Astrocyte of the spinal cord (primary cell): Measurements from ENCODE around the gene GALNT4.

ENCODE experiments used
- DNase-seq: peaks from one replicate; pipeline ENCODE4 v3.0.0; 2011; ENCODE audit warnings: low read depth, low spot score
- H3K4me3 ChIP-seq: 2 replicates; pipeline ENCODE4 v1.5.1; 2011; ENCODE audit warnings: low read depth, mild to moderate bottlenecking, low read length, moderate library complexity
- in situ Hi-C: cut with HindIII; loops from 2 replicates; pipeline ENCODE4 v1.10.0; 2017; ENCODE audit warnings: low sequenced_read_pairs
- TF ChIP-seq, protein P1 (sequence below): IDR thresholded peaks from 2 replicates; pipeline ENCODE4 v1.5.1; 2012; ENCODE audit warnings: low read depth, mild to moderate bottlenecking, low read length, inconsistent platforms

Gene GALNT4

DNA sequence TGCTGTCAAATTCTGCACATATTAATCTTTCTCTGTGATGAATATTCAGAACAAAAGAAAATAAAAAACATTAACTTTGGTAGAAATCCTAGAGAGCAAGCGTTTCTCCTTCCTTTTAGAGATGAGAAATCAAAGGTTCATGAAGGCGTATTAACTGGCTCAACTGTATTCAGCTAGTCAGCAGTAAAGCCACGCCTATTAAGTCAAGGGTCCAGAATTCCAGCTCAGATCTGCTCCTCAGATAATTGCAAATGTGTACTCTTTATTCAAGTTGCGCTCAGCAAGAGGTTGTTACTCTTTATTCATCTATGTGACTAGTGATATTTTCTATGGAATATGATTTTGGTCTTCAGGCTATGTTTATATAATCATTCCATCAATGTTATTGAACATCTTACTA is 14.3 kb upstream of the GALNT4 start:
- H3K4me3 ChIP-seq: no peak overlapping the region
- in situ Hi-C loops: no loop called here
- DNase-seq: no peak
- TF ChIP-seq, protein P1, sequence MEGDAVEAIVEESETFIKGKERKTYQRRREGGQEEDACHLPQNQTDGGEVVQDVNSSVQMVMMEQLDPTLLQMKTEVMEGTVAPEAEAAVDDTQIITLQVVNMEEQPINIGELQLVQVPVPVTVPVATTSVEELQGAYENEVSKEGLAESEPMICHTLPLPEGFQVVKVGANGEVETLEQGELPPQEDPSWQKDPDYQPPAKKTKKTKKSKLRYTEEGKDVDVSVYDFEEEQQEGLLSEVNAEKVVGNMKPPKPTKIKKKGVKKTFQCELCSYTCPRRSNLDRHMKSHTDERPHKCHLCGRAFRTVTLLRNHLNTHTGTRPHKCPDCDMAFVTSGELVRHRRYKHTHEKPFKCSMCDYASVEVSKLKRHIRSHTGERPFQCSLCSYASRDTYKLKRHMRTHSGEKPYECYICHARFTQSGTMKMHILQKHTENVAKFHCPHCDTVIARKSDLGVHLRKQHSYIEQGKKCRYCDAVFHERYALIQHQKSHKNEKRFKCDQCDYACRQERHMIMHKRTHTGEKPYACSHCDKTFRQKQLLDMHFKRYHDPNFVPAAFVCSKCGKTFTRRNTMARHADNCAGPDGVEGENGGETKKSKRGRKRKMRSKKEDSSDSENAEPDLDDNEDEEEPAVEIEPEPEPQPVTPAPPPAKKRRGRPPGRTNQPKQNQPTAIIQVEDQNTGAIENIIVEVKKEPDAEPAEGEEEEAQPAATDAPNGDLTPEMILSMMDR: no peak

DNA sequence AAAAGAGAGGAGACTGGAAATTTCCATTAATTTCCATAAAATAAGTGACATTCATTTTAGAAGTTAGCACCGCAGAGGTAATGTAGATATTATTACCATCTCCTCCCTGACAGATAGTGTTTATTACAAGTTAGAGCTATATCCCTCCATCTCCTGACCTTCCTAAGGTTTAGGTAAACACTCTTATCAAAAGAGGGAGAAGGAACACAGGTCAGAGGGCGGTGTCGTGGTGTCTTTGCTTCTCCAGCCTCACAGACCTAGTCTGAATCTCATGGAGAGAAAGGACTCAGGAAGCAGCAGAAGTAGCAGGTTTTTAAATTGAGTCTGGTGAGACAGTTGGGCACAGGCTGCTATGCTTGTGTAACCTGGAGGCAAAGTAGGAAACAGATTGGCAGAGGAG is 12.8 kb upstream of the GALNT4 start:
- TF ChIP-seq, protein P1: no peak
- DNase-seq: no peak
- no peak overlapping the region for H3K4me3 ChIP-seq
- in situ Hi-C loops: no loop called here

DNA sequence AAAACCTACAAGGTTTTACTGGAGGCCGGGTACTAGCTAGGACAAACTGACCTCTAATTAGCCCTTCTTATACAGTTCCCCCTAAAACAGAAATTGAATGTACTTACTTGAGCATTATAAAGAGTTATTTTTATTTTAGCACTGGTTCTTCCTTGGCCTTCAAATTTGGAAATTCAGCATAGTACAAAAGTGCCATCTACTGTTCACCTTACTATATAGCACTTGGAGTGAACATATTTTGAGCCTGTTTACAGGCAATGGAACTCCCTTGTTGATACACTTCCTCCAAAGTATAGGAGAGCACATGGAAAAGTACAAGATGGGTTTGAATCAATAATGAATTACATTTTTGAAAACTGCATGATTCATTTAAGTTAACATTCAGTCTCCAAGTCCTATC is 5.1 kb upstream of the GALNT4 start:
- TF ChIP-seq, protein P1: peak; percentile 71
- no peak overlapping the region for H3K4me3 ChIP-seq
- in situ Hi-C loops: no loop called here
- peak; percentile 68 for DNase-seq

DNA sequence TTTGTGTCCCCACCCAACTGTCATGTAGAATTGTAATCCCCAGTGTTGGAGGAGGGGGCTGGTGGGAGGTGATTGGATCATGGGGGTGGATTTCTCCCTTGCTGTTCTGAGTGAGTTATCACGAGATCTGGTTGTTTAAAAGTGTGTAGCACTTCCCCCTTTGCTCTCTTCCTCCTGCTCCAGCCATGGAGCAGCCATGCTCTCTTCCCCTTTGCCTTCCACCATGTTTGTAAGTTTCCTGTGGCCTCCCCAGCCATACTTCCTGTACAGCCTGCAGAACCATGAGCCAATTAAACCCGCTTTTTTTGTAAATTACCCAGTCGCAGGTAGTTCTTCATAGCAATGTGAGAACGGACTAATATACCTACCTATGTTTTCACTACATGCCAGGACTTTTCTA is 3.8 kb upstream of the GALNT4 start:
- TF ChIP-seq, protein P1: no peak
- DNase-seq: no peak
- in situ Hi-C loops: no loop called here
- H3K4me3 ChIP-seq: no peak overlapping the region

DNA sequence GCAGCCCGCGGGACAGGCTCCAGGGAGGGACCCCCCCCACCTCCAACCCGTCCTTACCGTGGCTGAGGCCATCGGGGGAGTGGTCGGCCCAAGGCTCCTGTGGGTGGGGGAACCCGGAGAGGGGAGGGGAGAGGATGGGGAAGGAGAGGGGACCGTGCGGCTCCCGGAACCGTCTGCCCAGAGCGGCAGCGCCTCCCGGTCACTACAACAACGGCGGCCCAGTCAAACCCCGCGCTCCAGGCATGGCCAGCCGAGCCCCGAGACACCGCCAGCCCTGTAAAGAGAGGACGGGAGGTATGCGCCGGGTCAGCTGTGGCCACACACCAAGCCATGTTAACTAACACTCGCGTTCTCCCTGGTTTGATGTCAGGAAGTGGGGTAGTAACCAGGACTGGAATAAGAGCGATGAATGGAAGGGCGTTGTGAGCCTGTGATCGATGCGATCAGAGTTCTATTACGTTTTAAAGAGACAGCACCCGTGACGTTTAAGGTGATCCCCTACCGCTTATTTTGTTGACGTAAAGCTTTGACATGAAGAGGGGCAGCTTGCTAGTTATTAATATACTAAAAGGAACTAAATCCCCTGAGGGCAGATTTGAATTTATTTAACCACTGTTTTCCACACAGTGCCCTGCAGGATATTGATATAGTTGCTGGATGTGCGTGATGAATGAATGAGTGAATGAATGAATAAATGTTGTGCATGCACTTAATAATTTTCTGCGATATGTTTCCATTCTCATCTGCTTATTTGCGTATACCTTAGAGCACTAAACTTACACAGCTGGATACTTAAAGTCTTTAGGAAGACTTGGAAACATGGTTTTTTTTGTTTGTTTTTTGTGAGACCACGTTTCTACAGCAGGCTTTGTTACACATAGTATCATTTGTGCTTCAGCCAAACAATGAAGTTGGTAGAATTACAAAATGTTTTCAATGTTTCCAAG is 1.5 kb upstream of the GALNT4 start, which contains the start of gene POC1B:
POC1B (minus strand) TSS at position 224 of the 947 bp plus-strand sequence; CDS start at position 72, 152 bp downstream.
- DNase-seq: peak; percentile 83
- in situ Hi-C loops: no loop called here
- peak within 1 kb of the TSS; percentile 93 for H3K4me3 ChIP-seq
- TF ChIP-seq, protein P1: no peak

DNA sequence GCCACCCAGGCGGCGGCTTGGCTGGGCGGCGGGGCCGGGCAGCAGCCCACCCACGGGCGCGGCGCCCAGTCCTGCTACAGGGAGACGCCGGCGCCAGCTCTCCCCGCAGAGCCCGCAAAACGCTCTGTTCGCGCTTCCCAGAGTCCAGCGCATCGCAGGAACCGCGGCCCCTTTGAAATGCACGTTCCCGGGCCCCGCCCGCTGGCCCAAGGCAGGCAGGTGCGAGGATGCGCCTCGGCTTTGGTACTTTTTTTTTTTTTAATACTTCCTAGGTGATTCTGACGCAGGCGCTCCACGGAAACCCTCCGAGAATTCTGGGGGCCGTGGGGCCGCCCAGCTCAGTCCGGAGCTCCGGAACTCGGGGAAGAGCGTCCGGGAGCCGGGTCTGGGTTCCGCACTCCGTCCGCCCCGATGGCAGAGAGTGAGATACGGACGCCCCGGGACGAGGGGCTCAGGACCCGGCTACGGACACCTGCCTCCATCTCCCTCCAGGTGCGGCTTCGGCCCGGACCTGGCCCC is 768 bp upstream of the GALNT4 start:
- in situ Hi-C loops: no loop called here
- peak; percentile 27 for DNase-seq
- H3K4me3 ChIP-seq: peak overlapping the region; percentile 93
- TF ChIP-seq, protein P1: no peak
